GM23248 (cell line): ENCODE data around the gene HAUS5.

ENCODE experiments used
- EZH2 ChIP-seq: fragments of 200-600 bp; sonication (generic); IDR thresholded peaks from 2 replicates; pipeline ENCODE4 v1.6.1; 2018; ENCODE audit warnings: antibody characterized with exemption, mild to moderate bottlenecking; ENCODE audit not compliant: insufficient read depth, poor library complexity, severe bottlenecking
- EZH2phosphoT487 ChIP-seq: fragments of 200-600 bp; sonication (generic); IDR thresholded peaks from 2 replicates; pipeline ENCODE4 v1.6.1; 2018; ENCODE audit warnings: antibody characterized with exemption, moderate library complexity, mild to moderate bottlenecking, low read depth; ENCODE audit not compliant: insufficient read depth

DNA sequence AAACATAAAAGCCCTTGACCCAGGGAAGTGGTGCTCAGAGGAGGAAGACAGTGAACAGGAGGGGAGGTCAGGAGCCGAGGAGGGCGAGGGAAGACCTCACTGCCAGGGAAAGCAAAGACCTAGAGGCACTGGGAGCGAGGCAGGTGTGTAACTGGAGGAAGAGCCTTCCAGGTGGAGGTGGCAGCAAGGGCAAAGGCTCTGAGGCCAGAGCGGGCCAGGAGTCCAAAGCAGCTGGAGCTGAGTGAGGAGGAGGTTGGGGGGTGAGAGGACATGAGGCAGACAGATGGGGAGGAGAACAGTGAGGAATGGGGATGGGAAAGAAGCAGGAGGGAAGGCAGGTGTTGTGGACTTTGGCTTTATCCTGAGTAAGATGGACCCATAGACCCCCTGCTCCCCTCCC lies 57.4 kb downstream of the HAUS5 start:
- no peak for TF ChIP-seq EZH2
- no peak for TF ChIP-seq EZH2phosphoT487
